Measurements from ENCODE around the gene STIM2.

- no peak for TF ChIP-seq CTCF (conservative IDR thresholded peaks at IDR 0.05; ENCODE audit: low read depth, low read length)
- no peak for TF ChIP-seq EZH2 (IDR thresholded peaks at IDR 0.05; ENCODE audit: borderline replicate concordance, low read depth, low read length, poor library complexity, severe bottlenecking)
These were observed 36.0 kb downstream of the STIM2 start for GRCh38 chr4:26896636-26897035.
